Neural cell (in vitro differentiated cells): Measurements from ENCODE around the gene ASIP. TPM values are rescaled to one million over a fixed set of nuclear protein-coding genes. Genes with fewer than 3 reads are reported as not detected.

ENCODE experiments used
- H2AFZ ChIP-seq: fragments of 200-600, 300-800 bp; sonication (generic), shearing (Covaris generic); 2 replicates; pipeline ENCODE4 v1.6.0; 2014; ENCODE audit warnings: low read depth, mild to moderate bottlenecking, antibody characterized with exemption, low read length, moderate library complexity
- H3F3A ChIP-seq: fragments of 200-600 bp; shearing (Covaris generic); 2 replicates; pipeline ENCODE4 v1.6.1; 2016; ENCODE audit warnings: mild to moderate bottlenecking, moderate library complexity, mixed read lengths, antibody characterized with exemption, low read length; ENCODE audit not compliant: insufficient read depth, poor library complexity, severe bottlenecking
- H3K27ac ChIP-seq: fragments of 200-600, 300-800 bp; sonication (generic), shearing (Covaris generic); 2 replicates; pipeline ENCODE4 v1.5.1; 2014; ENCODE audit warnings: mild to moderate bottlenecking, low read length, moderate library complexity
- H3K27me3 ChIP-seq: fragments of 300-800, 200-600 bp; sonication (generic), shearing (Covaris generic); 2 replicates; pipeline ENCODE4 v1.6.0; 2014; ENCODE audit warnings: mild to moderate bottlenecking, low read depth, low read length, moderate library complexity; ENCODE audit not compliant: insufficient read depth
- H3K36me3 ChIP-seq: fragments of 300-800, 200-600 bp; sonication (generic), shearing (Covaris generic); 2 replicates; pipeline ENCODE4 v1.5.1; 2014; ENCODE audit warnings: mild to moderate bottlenecking, antibody characterized with exemption, low read length, moderate library complexity; ENCODE audit not compliant: insufficient read depth
- H3K4me2 ChIP-seq: fragments of 300-800, 200-600 bp; sonication (generic), shearing (Covaris generic); 2 replicates; pipeline ENCODE4 v1.6.0; 2014; ENCODE audit warnings: mild to moderate bottlenecking, low read length
- H3K4me3 ChIP-seq: fragments of 300-800, 200-600 bp; sonication (generic), shearing (Covaris generic); 2 replicates; pipeline ENCODE4 v1.5.1; 2014; ENCODE audit warnings: mild to moderate bottlenecking, low read length, moderate library complexity
- H3K79me2 ChIP-seq: fragments of 200-600 bp; shearing (Covaris generic); replicated peaks from 2 replicates; pipeline ENCODE4 v1.6.0; 2014; ENCODE audit warnings: mild to moderate bottlenecking, low read length, moderate library complexity; ENCODE audit not compliant: insufficient read depth
- H3K9ac ChIP-seq: fragments of 300-800, 200-600 bp; sonication (generic), shearing (Covaris generic); 2 replicates; pipeline ENCODE4 v1.6.1; 2016; ENCODE audit warnings: mild to moderate bottlenecking, low read length, mixed read lengths
- H3K9me2 ChIP-seq: fragments of 200-600 bp; shearing (Covaris generic); 2 replicates; pipeline ENCODE4 v1.6.1; 2016; ENCODE audit warnings: mild to moderate bottlenecking, low read length, mixed read lengths; ENCODE audit not compliant: insufficient read depth
- H3K9me3 ChIP-seq: fragments of 200-600, 300-800 bp; sonication (generic), shearing (Covaris generic); 2 replicates; pipeline ENCODE4 v1.6.1; 2016; ENCODE audit warnings: mild to moderate bottlenecking, mixed run types, low read length, moderate library complexity, mixed read lengths
- H4K20me1 ChIP-seq: fragments of 200-600 bp; shearing (Covaris generic); 2 replicates; pipeline ENCODE4 v1.6.1; 2016; ENCODE audit warnings: mild to moderate bottlenecking, mixed run types; ENCODE audit not compliant: insufficient read depth
- CTCF ChIP-seq: fragments of 450-650 bp; IDR thresholded peaks from 2 replicates; pipeline ENCODE4 v1.5.1; 2014; ENCODE audit warnings: antibody characterized with exemption, mild to moderate bottlenecking, moderate library complexity; ENCODE audit not compliant: poor library complexity, severe bottlenecking
- EP300 ChIP-seq: fragments of 450-650 bp; conservative IDR thresholded peaks from 2 replicates; pipeline ENCODE4 v1.6.1; 2014; ENCODE audit warnings: antibody characterized with exemption, mild to moderate bottlenecking, moderate library complexity; ENCODE audit not compliant: poor library complexity, severe bottlenecking
- EZH2 ChIP-seq: fragments of 200-600, 300-800 bp; shearing (Covaris generic), sonication (generic); IDR thresholded peaks from 2 replicates; pipeline ENCODE4 v1.6.1; 2014; ENCODE audit warnings: antibody characterized with exemption, low read length, borderline replicate concordance, mild to moderate bottlenecking; ENCODE audit not compliant: insufficient read depth, poor library complexity, severe bottlenecking
- MXI1 ChIP-seq: fragments of 450-650 bp; conservative IDR thresholded peaks from 2 replicates; pipeline ENCODE4 v1.6.1; 2014; ENCODE audit warnings: antibody characterized with exemption, mild to moderate bottlenecking; ENCODE audit not compliant: poor library complexity, severe bottlenecking
- POLR2AphosphoS5 ChIP-seq: IDR thresholded peaks from 2 replicates; pipeline ENCODE4 v1.6.1; 2012
- RAD21 ChIP-seq: fragments of 450-650 bp; conservative IDR thresholded peaks from 2 replicates; pipeline ENCODE4 v1.6.1; 2014; ENCODE audit warnings: antibody characterized with exemption, mild to moderate bottlenecking, moderate library complexity
- REST ChIP-seq: IDR thresholded peaks from 2 replicates; pipeline ENCODE4 v1.6.1; 2012; ENCODE audit warnings: borderline replicate concordance
- SMC3 ChIP-seq: fragments of 450-650 bp; conservative IDR thresholded peaks from 2 replicates; pipeline ENCODE4 v1.6.1; 2014; ENCODE audit warnings: antibody characterized with exemption, mild to moderate bottlenecking, moderate library complexity; ENCODE audit not compliant: poor library complexity
- TAF1 ChIP-seq: IDR thresholded peaks from 2 replicates; pipeline ENCODE4 v1.6.1; 2012; ENCODE audit warnings: low read depth
- polyA plus RNA-seq: library from polyadenylated mRNA; depleted of rRNA; stranded (reverse); fragments of >200 nt; gene quantifications from 2 replicates; pipeline ENCODE4 v1.2.3, GENCODE V29; 2014

ASIP gene
- polyA plus RNA-seq, 1 donor from 2014 or later = not detected

GRCh38 chr20:34302312-34302722 is 61.1 kb downstream of the ASIP start:
- Histone ChIP-seq H3K27ac (peak overlapping the region; percentile 81), H3K9ac (peak overlapping the region; percentile 82)

More at GRCh38 chr20:34302312-34302722, 61.1 kb downstream of the ASIP start:
- TF ChIP-seq POLR2AphosphoS5 (no peak), TAF1 (no peak), RAD21 (no peak), MXI1 (no peak), EP300 (no peak), CTCF (no peak), SMC3 (no peak), EZH2 (no peak), REST (no peak)
- Histone ChIP-seq H3K4me2 (peak overlapping the region; percentile 94), H4K20me1 (no peaks in the 10 kb centered on the region), H3K27me3 (no peaks in the 10 kb centered on the region), H3K79me2 (peaks cover 16% of the 10 kb centered on the region), H3K4me3 (peak overlapping the region; percentile 99), H3K9me3 (no peaks in the 10 kb centered on the region), H3K36me3 (no peaks in the 10 kb centered on the region), H3F3A (no peaks in the 10 kb centered on the region), H3K9me2 (no peaks in the 10 kb centered on the region), H2AFZ (peak overlapping the region; percentile 85)
